GM12892 (cell line): ENCODE results near the gene CDK8.
"Not testable (repeated sequence)": the region's sequence is repeated elsewhere in the genome, so short reads cannot be mapped to it uniquely, and the experiment has no call there.

Source experiments
- POLR2A ChIP-seq: IDR thresholded peaks from 2 replicates; pipeline ENCODE4 v1.6.1; 2011; ENCODE audit warnings: low read depth, low read length, control low read depth
- POLR2AphosphoS5 ChIP-seq: IDR thresholded peaks from 2 replicates; pipeline ENCODE4 v1.6.1; 2011; ENCODE audit warnings: low read depth, low read length, control low read depth

GRCh38 chr13:26288838-26289237 lies 34.9 kb downstream of the CDK8 start:
- TF ChIP-seq POLR2AphosphoS5, POLR2A: not testable (repeated sequence)
